CD4-positive, alpha-beta T cell (primary cell): ENCODE data around the gene ULK2. TPM values are rescaled to one million over a fixed set of nuclear protein-coding genes. Genes with fewer than 3 reads are reported as not detected.

Source experiments
- ATAC-seq: fragments of 200-7000 bp; cut with Tn5 transposase; one replicate; pipeline ENCODE4 v1.10.0; 2022; ENCODE audit warnings: mild to moderate bottlenecking; ENCODE audit not compliant: poor library complexity
- CTCF ChIA-PET: fragments of 350-600 bp; sonication (Branson Sonifier 250); formaldehyde crosslinking; loops from one replicate; lab custom pipeline; 2021; ENCODE audit warnings: antibody characterized with exemption, inconsistent platforms; lab: Charles Lee
- POLR2A ChIA-PET: fragments of 350-600 bp; sonication (Branson Sonifier 250); formaldehyde crosslinking; loops from one replicate; lab custom pipeline; 2021; ENCODE audit warnings: antibody characterized with exemption, inconsistent platforms; lab: Charles Lee
- DNase-seq, 14 experiments: peaks; one replicate each; pipeline ENCODE4 v3.0.0-alpha.2; 2013 to 2020; ENCODE audit warnings: mixed read lengths in 2 of 14
- H3K27ac ChIP-seq, 2 donors: one replicate each; pipeline versions ENCODE4 v1.5.1 to v1.7.0; 2013; ENCODE audit warnings: low read length in 2 of 2, low read depth in 1 of 2, mild to moderate bottlenecking in 1 of 2
- H3K27me3 ChIP-seq, 2 experiments: 1 replicate in 1 of 2; 2 replicates in 1 of 2; pipeline versions ENCODE4 v1.6.1 to v1.7.0; 2013; ENCODE audit warnings: low read length in 2 of 2, control low read depth in 1 of 2, mild to moderate bottlenecking in 1 of 2, moderate library complexity in 1 of 2; ENCODE audit not compliant: insufficient read depth in 2 of 2, control insufficient read depth in 1 of 2
- H3K36me3 ChIP-seq: one replicate; pipeline ENCODE4 v1.6.1; 2013; ENCODE audit warnings: low read length, control low read depth; ENCODE audit not compliant: insufficient read depth
- H3K4me1 ChIP-seq: one replicate; pipeline ENCODE4 v1.6.1; 2013; ENCODE audit warnings: low read length, control low read depth; ENCODE audit not compliant: insufficient read depth
- H3K4me3 ChIP-seq: one replicate; pipeline ENCODE4 v1.5.1; 2013; ENCODE audit warnings: mild to moderate bottlenecking, low read length, moderate library complexity
- H3K9me3 ChIP-seq, 2 experiments: 1 replicate in 1 of 2; 2 replicates in 1 of 2; pipeline versions ENCODE4 v1.6.1 to v1.7.0; 2013; ENCODE audit warnings: low read length in 2 of 2, mild to moderate bottlenecking in 2 of 2, control low read depth in 1 of 2, moderate library complexity in 1 of 2; ENCODE audit not compliant: control insufficient read depth in 1 of 2, insufficient read depth in 1 of 2
- H3K27ac Mint-ChIP-seq: one replicate; pipeline ENCODE4 v1.8.0; 2020; ENCODE audit warnings: mixed read lengths
- H3K27me3 Mint-ChIP-seq: one replicate; pipeline ENCODE4 v1.8.0; 2021; ENCODE audit warnings: mixed read lengths
- H3K36me3 Mint-ChIP-seq: one replicate; pipeline ENCODE4 v1.8.0; 2021; ENCODE audit warnings: low read depth, mixed read lengths
- H3K4me1 Mint-ChIP-seq: one replicate; pipeline ENCODE4 v1.8.0; 2021; ENCODE audit warnings: low read depth, mixed read lengths
- H3K4me3 Mint-ChIP-seq: one replicate; pipeline ENCODE4 v1.8.0; 2020; ENCODE audit warnings: mild to moderate bottlenecking, mixed read lengths
- H3K9me3 Mint-ChIP-seq: one replicate; pipeline ENCODE4 v1.8.0; 2020; ENCODE audit warnings: mixed read lengths
- intact Hi-C, 2 experiments: fragments of 100-400 bp; cut with DNase I in 1 of 2; cut with micrococcal nuclease in 1 of 2; formaldehyde crosslinking; loops; one replicate each; pipeline versions ENCODE4 v1.15.1 to v1.9.0; 2023 to 2025; cut with DNase I, micrococcal nuclease
- total RNA-seq, 174 experiments: library from RNA in 2 of 174; stranded (reverse) in 2 of 174; gene quantifications; one replicate each; pipeline ENCODE4 v1.2.3 and lab custom pipeline; 2021 to 2026
- TF ChIP-seq, protein P1 (sequence below): fragments of 200-600 bp; IDR thresholded peaks from one replicate; pipeline ENCODE4 v1.8.0; 2022; ENCODE audit warnings: antibody characterized with exemption, mild to moderate bottlenecking

The ULK2 gene
- total RNA-seq, 2 experiments from 2014 or later: 17.1 to 18.3 TPM

DNA sequence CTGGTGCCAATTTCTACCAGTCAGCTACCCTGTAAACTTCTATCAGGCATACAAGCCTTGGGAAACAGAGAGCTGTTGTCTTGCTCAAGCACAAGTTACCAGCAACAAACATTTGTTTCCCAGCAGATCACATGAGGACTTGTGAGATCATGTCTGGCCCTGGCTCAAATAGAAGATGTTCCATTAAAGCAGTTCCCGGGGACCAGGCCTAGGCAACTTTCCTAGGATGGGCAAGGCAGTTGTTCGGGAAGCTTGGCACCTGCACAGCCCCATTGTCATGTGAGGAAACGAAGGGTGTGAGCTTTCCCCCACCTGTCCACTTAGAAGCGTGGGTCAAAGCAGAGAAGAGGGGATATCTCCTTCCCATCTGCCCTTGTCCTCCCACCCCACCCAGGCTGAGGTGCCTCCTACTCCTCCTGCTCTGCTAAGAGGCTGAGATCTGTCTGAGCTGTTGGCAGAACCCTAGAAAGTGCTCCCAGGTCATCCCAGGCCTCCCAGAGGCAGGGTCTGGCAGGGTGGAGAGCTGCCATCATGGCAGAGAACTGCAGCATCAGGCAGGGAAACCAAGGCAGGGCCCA, 140.1 kb downstream of the ULK2 start:
- POLR2A ChIA-PET: interaction anchor here (1.0 kb wide), 1 partner anchor 111 kb away, joined by 3 read pairs; no protein-coding TSS in a partner anchor
- no peaks in the 10 kb centered on the region for H3K27me3 Mint-ChIP-seq

DNA sequence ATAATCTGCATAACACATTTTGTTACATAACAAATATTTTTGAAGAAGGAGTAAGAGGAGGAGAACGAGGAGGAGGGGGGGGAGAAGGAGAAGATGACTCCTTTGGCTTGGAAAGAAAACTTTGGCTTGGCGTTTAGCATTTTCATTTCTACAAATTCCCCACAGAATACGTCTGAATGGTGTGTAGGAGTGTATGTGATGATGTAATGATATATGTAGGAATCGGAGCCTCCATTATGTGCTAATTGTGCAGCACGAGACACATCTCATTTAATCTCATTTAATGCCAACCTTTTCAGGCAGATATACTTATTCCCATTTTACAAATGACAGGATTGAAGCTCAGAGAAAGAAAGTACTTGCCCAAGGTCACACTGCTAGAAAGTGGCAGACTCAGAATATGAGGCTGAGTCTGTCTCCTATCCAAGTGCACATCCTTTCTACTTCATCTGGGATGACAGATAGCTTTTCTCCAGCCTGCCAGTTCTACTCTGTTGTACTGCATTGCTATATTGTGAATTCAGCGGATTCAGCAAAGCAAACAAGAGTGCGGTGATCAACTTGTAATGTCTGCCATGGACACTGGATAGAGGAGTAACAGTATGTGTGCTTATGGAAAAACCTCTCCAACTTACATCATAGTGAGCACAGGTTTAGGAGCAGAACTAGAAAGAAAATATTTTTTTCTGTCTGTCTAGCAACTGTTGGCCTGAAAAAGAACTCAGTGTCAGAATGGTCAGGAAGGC, 140.9 kb downstream of the ULK2 start:
- peak overlapping the region; percentile 3 for H3K27ac Mint-ChIP-seq
- CTCF ChIA-PET: no interaction called here

More for the DNA sequence above, 140.1 kb downstream of the ULK2 start:
- Mint-ChIP-seq H3K4me1 (peaks cover 37% of the 10 kb centered on the region), H3K4me3 (no peak overlapping the region), H3K9me3 (no peaks in the 10 kb centered on the region), H3K36me3 (no peaks in the 10 kb centered on the region), H3K27ac (peak overlapping the region; percentile 3)
- Histone ChIP-seq H3K9me3 (no peaks in the 10 kb centered on the region), H3K27ac (no peak overlapping the region), H3K27me3 (no peaks in the 10 kb centered on the region), H3K4me3 (no peak overlapping the region), H3K4me1 (peaks cover 28% of the 10 kb centered on the region), H3K36me3 (no peaks in the 10 kb centered on the region)
- DNase-seq (no peak), ATAC-seq (no peak)
- TF ChIP-seq, protein P1, sequence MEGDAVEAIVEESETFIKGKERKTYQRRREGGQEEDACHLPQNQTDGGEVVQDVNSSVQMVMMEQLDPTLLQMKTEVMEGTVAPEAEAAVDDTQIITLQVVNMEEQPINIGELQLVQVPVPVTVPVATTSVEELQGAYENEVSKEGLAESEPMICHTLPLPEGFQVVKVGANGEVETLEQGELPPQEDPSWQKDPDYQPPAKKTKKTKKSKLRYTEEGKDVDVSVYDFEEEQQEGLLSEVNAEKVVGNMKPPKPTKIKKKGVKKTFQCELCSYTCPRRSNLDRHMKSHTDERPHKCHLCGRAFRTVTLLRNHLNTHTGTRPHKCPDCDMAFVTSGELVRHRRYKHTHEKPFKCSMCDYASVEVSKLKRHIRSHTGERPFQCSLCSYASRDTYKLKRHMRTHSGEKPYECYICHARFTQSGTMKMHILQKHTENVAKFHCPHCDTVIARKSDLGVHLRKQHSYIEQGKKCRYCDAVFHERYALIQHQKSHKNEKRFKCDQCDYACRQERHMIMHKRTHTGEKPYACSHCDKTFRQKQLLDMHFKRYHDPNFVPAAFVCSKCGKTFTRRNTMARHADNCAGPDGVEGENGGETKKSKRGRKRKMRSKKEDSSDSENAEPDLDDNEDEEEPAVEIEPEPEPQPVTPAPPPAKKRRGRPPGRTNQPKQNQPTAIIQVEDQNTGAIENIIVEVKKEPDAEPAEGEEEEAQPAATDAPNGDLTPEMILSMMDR: no peak
- CTCF ChIA-PET: interaction anchor here (1.9 kb wide), 1 partner anchor 17 kb away, joined by 6 read pairs; no protein-coding TSS in a partner anchor
- intact Hi-C loops: no loop called here

DNA sequence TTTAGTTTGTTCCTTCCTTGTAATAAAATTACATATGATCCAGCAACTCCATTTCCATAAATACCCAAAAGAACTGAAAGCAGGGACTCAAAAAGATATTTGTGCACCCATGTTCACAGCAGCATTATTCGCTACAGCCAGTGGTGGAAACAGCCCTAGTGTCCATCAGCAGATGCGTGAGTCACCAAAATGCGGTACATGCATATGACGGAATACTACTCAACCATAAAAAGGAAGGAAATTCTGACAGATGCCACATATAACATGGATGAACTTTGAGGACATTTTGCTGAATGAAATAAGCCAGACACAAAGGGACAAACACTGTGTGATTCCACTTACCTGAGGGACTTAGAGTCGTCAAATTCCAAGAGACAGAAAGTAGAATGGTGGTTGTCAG, 142.2 kb downstream of the ULK2 start:
- H3K36me3 Mint-ChIP-seq: no peaks in the 10 kb centered on the region
- H3K4me3 Mint-ChIP-seq: peak overlapping the region; percentile 82
- DNase-seq: peak in 2 of 14 experiments; percentile 35 to 51
- ChIA-PET CTCF (interaction anchor here (0.6 kb wide), 1 partner anchor 12 kb away, joined by 3 read pairs; no protein-coding TSS in a partner anchor), POLR2A (interaction anchor here (1.0 kb wide), 1 partner anchor 348 kb away, joined by 3 read pairs; no protein-coding TSS in a partner anchor)
- H3K9me3 ChIP-seq: no peaks in the 10 kb centered on the region
- H3K4me3 ChIP-seq: no peak overlapping the region
- intact Hi-C loops: no loop called here
- H3K27ac Mint-ChIP-seq: peak overlapping the region; percentile 73
- H3K27me3 Mint-ChIP-seq: no peaks in the 10 kb centered on the region
- peaks cover 41% of the 10 kb centered on the region for H3K4me1 Mint-ChIP-seq
- TF ChIP-seq, protein P1: no peak
- no peak for ATAC-seq
- peaks cover 28% of the 10 kb centered on the region for H3K4me1 ChIP-seq
- no peaks in the 10 kb centered on the region for H3K9me3 Mint-ChIP-seq
- no peak overlapping the region for H3K27ac ChIP-seq
- no peaks in the 10 kb centered on the region for H3K27me3 ChIP-seq
- no peaks in the 10 kb centered on the region for H3K36me3 ChIP-seq

More for the DNA sequence above, 140.9 kb downstream of the ULK2 start:
- TF ChIP-seq, protein P1: no peak
- peaks cover 41% of the 10 kb centered on the region for H3K4me1 Mint-ChIP-seq
- intact Hi-C loops: no loop called here
- DNase-seq: no peak
- H3K36me3 Mint-ChIP-seq: no peaks in the 10 kb centered on the region
- Histone ChIP-seq H3K36me3 (no peaks in the 10 kb centered on the region), H3K4me1 (peaks cover 28% of the 10 kb centered on the region), H3K4me3 (no peak overlapping the region), H3K9me3 (no peaks in the 10 kb centered on the region), H3K27me3 (no peaks in the 10 kb centered on the region), H3K27ac (no peak overlapping the region)
- no peak overlapping the region for H3K4me3 Mint-ChIP-seq
- POLR2A ChIA-PET: no interaction called here
- H3K9me3 Mint-ChIP-seq: no peaks in the 10 kb centered on the region
- ATAC-seq: no peak
- H3K27me3 Mint-ChIP-seq: no peaks in the 10 kb centered on the region
